ENCODE data around the gene IFITM2.

- no peak for TF ChIP-seq CTCF (IDR thresholded peaks at IDR 0.05)
- peak; percentile 47 for TF ChIP-seq POLR2A (IDR thresholded peaks at IDR 0.05)
Observed at GRCh38 chr11:267491-267994, 40.1 kb upstream of the IFITM2 start.
